ENCODE data around the gene UBL4A. TPM values are rescaled to one million over a fixed set of nuclear protein-coding genes. Genes with fewer than 3 reads are reported as not detected.
"Not testable (repeated sequence)": the region's sequence is repeated elsewhere in the genome, so short reads cannot be mapped to it uniquely, and the experiment has no call there.

Gene UBL4A
- total RNA-seq, 1 experiment from 2014 or later, result 203 TPM

- DNase-seq (ENCODE audit: low spot score), result no peak
Observed at GRCh38 chrX:154508384-154508745, 21.9 kb upstream of the UBL4A start.

GRCh38 chrX:154507673-154508383, 21.4 kb upstream of the UBL4A start:
- DNase-seq (ENCODE audit: low spot score), result no peak

- DNase-seq (ENCODE audit: low spot score), result no peak
Observed at GRCh38 chrX:154506483-154507332, 20.3 kb upstream of the UBL4A start.

- DNase-seq (ENCODE audit: low spot score), result no peak
Observed at GRCh38 chrX:154505734-154506133, 19.3 kb upstream of the UBL4A start.

GRCh38 chrX:154502989-154503388, 16.6 kb upstream of the UBL4A start:
- no peak for DNase-seq (ENCODE audit: low spot score)

GRCh38 chrX:154502098-154502497, 15.7 kb upstream of the UBL4A start:
- no peak for DNase-seq (ENCODE audit: low spot score)

- DNase-seq (ENCODE audit: low spot score), result not testable (repeated sequence)
Observed at GRCh38 chrX:154501423-154501822, 15.0 kb upstream of the UBL4A start.

GRCh38 chrX:154496591-154497137, 10.2 kb upstream of the UBL4A start:
- DNase-seq (ENCODE audit: low spot score), result not testable (repeated sequence)

GRCh38 chrX:154495472-154495922, 9.1 kb upstream of the UBL4A start:
- DNase-seq (ENCODE audit: low spot score), result no peak

GRCh38 chrX:154494715-154495114, 8.3 kb upstream of the UBL4A start:
- no peak for DNase-seq (ENCODE audit: low spot score)

- peak; percentile 98 for DNase-seq (ENCODE audit: low spot score)
Observed at GRCh38 chrX:154490414-154491083, 4.1 kb upstream of the UBL4A start, which contains the start of gene SLC10A3. Gene SLC10A3 (minus strand): TSS chrX:154490629. CDS start chrX:154488940, 1,689 bp downstream.

- DNase-seq (ENCODE audit: low spot score), result peak; percentile 49
Observed at GRCh38 chrX:154490021-154490413, 3.6 kb upstream of the UBL4A start.

GRCh38 chrX:154489182-154489581, 2.8 kb upstream of the UBL4A start:
- DNase-seq (ENCODE audit: low spot score), result no peak

GRCh38 chrX:154488336-154489075, 2.1 kb upstream of the UBL4A start:
- no peak for DNase-seq (ENCODE audit: low spot score)

GRCh38 chrX:154487518-154488290, 1.3 kb upstream of the UBL4A start:
- no peak for DNase-seq (ENCODE audit: low spot score)

GRCh38 chrX:154486052-154486395, 391 bp downstream of the UBL4A start:
- no peak for DNase-seq (ENCODE audit: low spot score)

- peak; percentile 41 for DNase-seq (ENCODE audit: low spot score)
Observed at GRCh38 chrX:154485150-154486051, 1.0 kb downstream of the UBL4A start.

GRCh38 chrX:154484255-154485149, 1.9 kb downstream of the UBL4A start:
- DNase-seq (ENCODE audit: low spot score), result peak; percentile 64

Data from HT-29 (cell line).